GM12873 (cell line): ENCODE data around the gene PLEKHH1.

Experiments used
- CTCF ChIP-seq: IDR thresholded peaks from 2 replicates; pipeline ENCODE4 v1.5.1; 2012; ENCODE audit warnings: low read depth, mild to moderate bottlenecking, moderate library complexity, low read length, control low read depth; ENCODE audit not compliant: insufficient read depth; ENCODE audit errors: missing control alignments

Gene PLEKHH1

GRCh38 chr14:67497716-67498115 is 35.4 kb upstream of the PLEKHH1 start:
- TF ChIP-seq CTCF: no peak

- no peak for TF ChIP-seq CTCF
These were observed 32.1 kb upstream of the PLEKHH1 start for GRCh38 chr14:67500981-67501380.

GRCh38 chr14:67501670-67502069 is 31.4 kb upstream of the PLEKHH1 start:
- TF ChIP-seq CTCF: no peak

- TF ChIP-seq CTCF: no peak
These were observed 30.2 kb upstream of the PLEKHH1 start for GRCh38 chr14:67502867-67503266.

DNA sequence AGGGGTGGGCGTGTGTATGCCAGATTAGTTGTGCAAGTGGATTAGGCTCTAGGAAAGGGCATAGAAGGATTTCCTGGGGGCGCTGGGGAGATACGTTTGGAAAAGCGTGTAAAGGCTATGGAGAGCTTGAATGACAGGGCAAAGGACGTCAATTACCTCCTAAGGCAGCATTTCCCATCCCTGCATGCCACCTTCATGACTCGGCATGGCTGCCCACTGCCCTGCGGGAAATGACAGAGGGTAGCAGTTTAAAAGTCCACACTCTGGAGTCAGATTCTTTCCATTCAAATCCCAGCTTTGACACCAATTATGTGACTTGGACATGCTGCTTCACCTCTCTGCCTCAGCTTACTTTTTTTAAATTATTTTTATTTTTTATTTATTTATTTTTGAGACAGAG is 29.8 kb upstream of the PLEKHH1 start:
- no peak for TF ChIP-seq CTCF

DNA sequence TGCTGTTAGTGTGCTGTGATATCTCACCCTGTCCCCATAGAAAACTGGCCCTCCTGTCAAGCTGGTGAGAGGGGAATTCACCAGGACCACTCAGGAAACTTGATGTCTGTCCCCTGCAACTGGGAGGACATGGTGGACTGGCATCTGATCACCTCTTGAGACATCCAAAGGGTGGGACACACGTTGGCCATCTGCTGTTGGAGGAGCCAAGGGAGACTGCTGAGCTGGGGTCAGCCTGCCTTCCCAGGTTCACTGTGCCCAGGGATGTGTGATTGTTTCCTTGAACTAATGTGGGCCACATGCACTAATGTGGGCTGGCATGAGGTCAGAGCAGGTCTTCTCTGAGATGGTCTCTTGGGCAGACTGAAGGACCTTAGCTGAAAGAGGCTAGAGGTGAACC is 27.8 kb upstream of the PLEKHH1 start:
- TF ChIP-seq CTCF: no peak

DNA sequence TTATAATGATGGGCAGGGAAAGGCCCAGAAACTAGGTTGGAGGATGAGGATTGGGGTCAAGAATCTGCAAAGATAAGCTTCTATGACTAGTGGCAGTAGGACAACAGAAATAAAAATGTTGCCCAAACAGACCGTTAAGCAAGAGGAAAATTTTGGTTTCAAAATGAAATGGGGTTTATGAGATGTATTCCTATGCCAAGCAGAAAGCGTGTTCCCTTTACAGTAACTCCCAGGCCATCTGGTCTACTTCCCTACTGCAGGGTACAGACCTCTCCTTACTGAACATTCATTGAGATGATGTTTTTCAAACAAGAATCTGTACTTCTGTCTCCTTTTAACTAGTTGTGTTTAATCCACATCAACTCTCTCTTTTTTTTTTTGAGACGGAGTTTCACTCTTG is 24.1 kb upstream of the PLEKHH1 start:
- TF ChIP-seq CTCF: no peak
